Activated CD4-positive, alpha-beta T cell treated with anti-CD3 and anti-CD28 coated beads, Interleukin-2, amount 50 U/mL, for 16 hours (primary cell): ENCODE results near the gene STKLD1.
"Not testable (repeated sequence)": the region's sequence is repeated elsewhere in the genome, so short reads cannot be mapped to it uniquely, and the experiment has no call there.

ENCODE experiments used
- DNase-seq: peaks from one replicate; pipeline ENCODE4 v3.0.0-alpha.2; 2020

The STKLD1 gene

DNA sequence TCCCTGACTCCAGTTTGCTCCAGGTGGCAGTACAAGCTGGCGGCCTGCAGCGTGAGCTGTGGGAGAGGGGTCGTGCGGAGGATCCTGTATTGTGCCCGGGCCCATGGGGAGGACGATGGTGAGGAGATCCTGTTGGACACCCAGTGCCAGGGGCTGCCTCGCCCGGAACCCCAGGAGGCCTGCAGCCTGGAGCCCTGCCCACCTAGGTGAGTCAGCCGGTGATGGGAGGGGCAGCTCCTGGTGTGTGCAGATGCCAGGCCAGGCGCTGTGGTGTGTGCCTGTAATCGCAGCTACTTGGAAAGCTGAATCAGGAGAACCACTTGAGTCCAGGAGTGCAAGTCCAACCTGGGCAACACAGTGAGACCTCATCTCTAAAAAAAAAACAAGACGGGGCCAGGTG is 73.6 kb downstream of the STKLD1 start:
- no peak for DNase-seq

DNA sequence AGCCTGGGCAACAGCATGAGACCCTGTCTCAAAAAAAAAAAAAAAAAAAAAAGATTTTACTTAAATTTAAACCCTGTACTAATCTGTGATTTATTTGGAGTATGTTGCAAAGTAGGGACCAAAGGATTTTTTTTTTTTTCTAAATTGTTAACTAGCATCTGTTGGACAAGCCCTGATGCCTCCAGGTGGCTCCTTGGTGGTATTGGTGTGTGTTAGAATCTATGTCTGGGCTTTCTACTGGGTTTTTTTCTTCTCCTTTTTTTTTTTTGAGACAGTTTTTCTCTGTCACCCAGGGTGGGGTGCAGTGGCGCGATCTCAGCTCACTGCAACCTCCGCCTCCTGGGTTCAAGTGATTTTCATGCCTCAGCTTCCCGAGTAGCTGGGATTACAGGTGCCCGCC is 75.7 kb downstream of the STKLD1 start:
- not testable (repeated sequence) for DNase-seq

DNA sequence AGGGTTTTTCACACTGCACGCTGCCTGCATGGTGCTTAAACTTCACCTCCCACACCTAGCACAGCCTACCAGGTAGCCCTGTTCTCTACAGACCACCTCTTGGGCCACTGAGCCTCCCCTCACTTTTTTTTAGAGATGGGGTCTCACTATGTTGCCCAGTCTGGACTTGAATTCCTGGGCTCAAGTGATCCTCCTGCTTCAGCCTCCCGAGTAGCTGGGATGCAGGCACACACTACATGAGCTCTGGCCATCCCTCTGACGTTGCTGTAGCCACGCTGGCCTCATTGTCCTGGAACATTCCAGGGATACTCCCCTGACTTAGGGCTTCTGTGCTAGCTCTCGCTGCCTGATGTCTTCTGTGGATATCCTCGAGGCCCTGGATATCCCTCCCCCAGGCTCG is 76.4 kb downstream of the STKLD1 start:
- no peak for DNase-seq

DNA sequence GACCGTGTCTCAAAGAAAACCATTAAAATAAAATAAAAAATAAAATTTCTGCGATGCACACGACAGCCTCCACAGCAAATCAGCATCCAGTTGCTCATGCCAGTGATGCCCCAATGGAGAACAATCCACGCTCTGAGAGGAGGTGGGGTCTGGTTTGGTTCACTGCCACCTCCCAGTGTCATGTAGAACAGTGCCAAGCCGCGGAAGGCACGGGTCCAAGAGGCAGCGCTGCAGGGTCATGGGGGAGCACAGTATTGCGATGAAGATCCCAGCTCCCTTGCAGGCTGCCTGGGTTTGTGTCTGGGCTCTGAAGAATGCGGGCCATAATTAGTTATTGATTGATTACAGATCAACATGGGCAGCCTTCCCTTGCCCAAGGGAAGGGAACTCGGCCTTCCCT is 77.5 kb downstream of the STKLD1 start:
- no peak for DNase-seq

DNA sequence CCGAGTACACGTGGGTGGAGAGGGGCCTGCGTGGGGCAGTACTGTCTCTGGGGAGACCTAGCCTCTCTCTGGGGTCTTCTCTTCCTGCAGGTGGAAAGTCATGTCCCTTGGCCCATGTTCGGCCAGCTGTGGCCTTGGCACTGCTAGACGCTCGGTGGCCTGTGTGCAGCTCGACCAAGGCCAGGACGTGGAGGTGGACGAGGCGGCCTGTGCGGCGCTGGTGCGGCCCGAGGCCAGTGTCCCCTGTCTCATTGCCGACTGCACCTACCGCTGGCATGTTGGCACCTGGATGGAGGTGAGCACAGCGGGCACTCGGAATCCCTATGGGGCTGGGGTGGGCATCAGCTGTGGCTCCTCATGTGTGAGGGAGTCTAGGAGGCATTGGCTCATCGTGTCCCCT is 78.2 kb downstream of the STKLD1 start:
- no peak for DNase-seq

DNA sequence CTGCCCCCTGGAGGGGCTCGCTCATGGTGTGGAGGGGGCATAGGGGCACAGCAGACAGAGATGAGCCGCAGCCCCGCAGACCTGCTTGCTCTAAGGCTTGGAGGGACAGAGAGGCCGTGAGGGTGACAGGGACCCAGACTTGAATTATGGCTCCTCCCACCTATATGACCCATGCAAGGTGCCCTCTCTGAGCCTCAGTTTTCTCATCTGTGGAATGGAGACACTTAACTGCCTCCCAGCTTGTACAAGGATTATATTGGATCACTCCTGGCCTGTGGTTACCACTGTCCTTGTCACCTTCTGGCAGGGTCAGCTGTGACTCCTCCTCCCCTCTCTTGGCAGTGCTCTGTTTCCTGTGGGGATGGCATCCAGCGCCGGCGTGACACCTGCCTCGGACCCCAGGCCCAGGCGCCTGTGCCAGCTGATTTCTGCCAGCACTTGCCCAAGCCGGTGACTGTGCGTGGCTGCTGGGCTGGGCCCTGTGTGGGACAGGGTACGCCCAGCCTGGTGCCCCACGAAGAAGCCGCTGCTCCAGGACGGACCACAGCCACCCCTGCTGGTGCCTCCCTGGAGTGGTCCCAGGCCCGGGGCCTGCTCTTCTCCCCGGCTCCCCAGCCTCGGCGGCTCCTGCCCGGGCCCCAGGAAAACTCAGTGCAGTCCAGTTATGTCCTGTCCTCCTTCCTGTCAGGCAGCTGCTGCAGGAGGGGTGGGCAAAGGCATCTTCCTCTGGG is 78.9 kb downstream of the STKLD1 start:
- DNase-seq, result no peak
